SW 1271 (cell line): ENCODE measurements around the gene TCOF1.

ENCODE experiments used
- DNase-seq, 2 experiments: peaks; one replicate each; lab custom pipeline; 2025; lab: John Stamatoyannopoulos, UW

Gene TCOF1

GRCh38 chr5:150352244-150353031, 5.1 kb upstream of the TCOF1 start:
- no peak for DNase-seq

GRCh38 chr5:150353032-150353675, 4.3 kb upstream of the TCOF1 start:
- no peak for DNase-seq

GRCh38 chr5:150355791-150356190, 1.7 kb upstream of the TCOF1 start:
- DNase-seq: no peak

GRCh38 chr5:150356575-150357294, 762 bp upstream of the TCOF1 start:
- DNase-seq: no peak

- DNase-seq: no peak
Observed at GRCh38 chr5:150358261-150359095, 981 bp downstream of the TCOF1 start.

GRCh38 chr5:150361301-150361700, 3.8 kb downstream of the TCOF1 start:
- DNase-seq: no peak

GRCh38 chr5:150363185-150363584, 5.7 kb downstream of the TCOF1 start:
- no peak for DNase-seq

GRCh38 chr5:150364004-150364403, 6.5 kb downstream of the TCOF1 start:
- no peak for DNase-seq

GRCh38 chr5:150368526-150368925, 11.0 kb downstream of the TCOF1 start:
- no peak for DNase-seq

- no peak for DNase-seq
Observed at GRCh38 chr5:150372639-150373038, 15.1 kb downstream of the TCOF1 start.

- DNase-seq: no peak
Observed at GRCh38 chr5:150374651-150375050, 17.2 kb downstream of the TCOF1 start.

- DNase-seq: no peak
Observed at GRCh38 chr5:150376799-150377771, 19.6 kb downstream of the TCOF1 start.

- DNase-seq: no peak
Observed at GRCh38 chr5:150377964-150378694, 20.6 kb downstream of the TCOF1 start.

- DNase-seq: no peak
Observed at GRCh38 chr5:150384701-150385100, 27.2 kb downstream of the TCOF1 start.

GRCh38 chr5:150386024-150386855, 28.7 kb downstream of the TCOF1 start:
- DNase-seq: no peak

GRCh38 chr5:150389531-150390266, 32.2 kb downstream of the TCOF1 start:
- no peak for DNase-seq

- DNase-seq: no peak
Observed at GRCh38 chr5:150391064-150391834, 33.8 kb downstream of the TCOF1 start.

- no peak for DNase-seq
Observed at GRCh38 chr5:150391986-150392385, 34.5 kb downstream of the TCOF1 start.
